Measurements from ENCODE around the gene LRRK2.

The LRRK2 gene

GRCh38 chr12:40225337-40225983, 663 bp downstream of the LRRK2 start:
- Histone ChIP-seq H2AFZ (peak overlapping the region; percentile 79), H3K79me2 (peaks cover 9% of the 10 kb centered on the region), H3K27me3 (ENCODE audit: control insufficient read depth, insufficient read depth, low read length) (no peaks in the 10 kb centered on the region), H3K4me3 (ENCODE audit: low read depth, low read length) (peak overlapping the region; percentile 70), H3K9me3 (ENCODE audit: control insufficient read depth, low read length) (no peaks in the 10 kb centered on the region), H3K4me2 (ENCODE audit: low read length) (peak overlapping the region; percentile 73), H3K36me3 (ENCODE audit: control insufficient read depth, insufficient read depth, low read length) (no peaks in the 10 kb centered on the region), H3K4me1 (no peaks in the 10 kb centered on the region), H3K9ac (peak overlapping the region; percentile 94), H3K27ac (peak overlapping the region; percentile 96)
- no peak for TF ChIP-seq CTCF (IDR thresholded peaks at IDR 0.05)

- Histone ChIP-seq H3K4me2 (ENCODE audit: low read length) (peak overlapping the region; percentile 73), H3K9ac (no peak overlapping the region), H3K4me1 (no peaks in the 10 kb centered on the region), H3K79me2 (peaks cover 9% of the 10 kb centered on the region), H3K9me3 (ENCODE audit: control insufficient read depth, low read length) (no peaks in the 10 kb centered on the region), H3K4me3 (ENCODE audit: low read depth, low read length) (peak overlapping the region; percentile 70), H3K36me3 (ENCODE audit: control insufficient read depth, insufficient read depth, low read length) (no peaks in the 10 kb centered on the region), H2AFZ (peak overlapping the region; percentile 79), H3K27ac (peak overlapping the region; percentile 96), H3K27me3 (ENCODE audit: control insufficient read depth, insufficient read depth, low read length) (no peaks in the 10 kb centered on the region)
- no peak for TF ChIP-seq CTCF (IDR thresholded peaks at IDR 0.05)
Measured at GRCh38 chr12:40225984-40226602, 1.3 kb downstream of the LRRK2 start.

GRCh38 chr12:40226705-40227104, 1.9 kb downstream of the LRRK2 start:
- Histone ChIP-seq H3K27me3 (ENCODE audit: control insufficient read depth, insufficient read depth, low read length) (no peaks in the 10 kb centered on the region), H3K9me3 (ENCODE audit: control insufficient read depth, low read length) (no peaks in the 10 kb centered on the region), H3K9ac (no peak overlapping the region), H3K4me3 (ENCODE audit: low read depth, low read length) (no peak overlapping the region), H2AFZ (peak overlapping the region; percentile 4), H3K36me3 (ENCODE audit: control insufficient read depth, insufficient read depth, low read length) (no peaks in the 10 kb centered on the region), H3K4me2 (ENCODE audit: low read length) (peak overlapping the region; percentile 73), H3K27ac (peak overlapping the region; percentile 96), H3K79me2 (peaks cover 9% of the 10 kb centered on the region), H3K4me1 (no peaks in the 10 kb centered on the region)
- no peak for TF ChIP-seq CTCF (IDR thresholded peaks at IDR 0.05)

- Histone ChIP-seq H3K9ac (no peak overlapping the region), H3K27ac (no peak overlapping the region), H3K4me1 (peaks cover 4% of the 10 kb centered on the region), H3K4me3 (ENCODE audit: low read depth, low read length) (no peak overlapping the region), H3K27me3 (ENCODE audit: control insufficient read depth, insufficient read depth, low read length) (no peaks in the 10 kb centered on the region), H3K79me2 (peaks cover 11% of the 10 kb centered on the region), H2AFZ (no peak overlapping the region), H3K36me3 (ENCODE audit: control insufficient read depth, insufficient read depth, low read length) (no peaks in the 10 kb centered on the region), H3K9me3 (ENCODE audit: control insufficient read depth, low read length) (no peaks in the 10 kb centered on the region), H3K4me2 (ENCODE audit: low read length) (no peak overlapping the region)
- no peak for TF ChIP-seq CTCF (IDR thresholded peaks at IDR 0.05)
Measured at GRCh38 chr12:40227447-40227846, 2.6 kb downstream of the LRRK2 start.

- Histone ChIP-seq H3K9ac (no peak overlapping the region), H3K79me2 (peaks cover 11% of the 10 kb centered on the region), H2AFZ (no peak overlapping the region), H3K27me3 (ENCODE audit: control insufficient read depth, insufficient read depth, low read length) (no peaks in the 10 kb centered on the region), H3K9me3 (ENCODE audit: control insufficient read depth, low read length) (no peaks in the 10 kb centered on the region), H3K4me1 (peaks cover 4% of the 10 kb centered on the region), H3K4me3 (ENCODE audit: low read depth, low read length) (no peak overlapping the region), H3K36me3 (ENCODE audit: control insufficient read depth, insufficient read depth, low read length) (no peaks in the 10 kb centered on the region), H3K27ac (no peak overlapping the region), H3K4me2 (ENCODE audit: low read length) (no peak overlapping the region)
- no peak for TF ChIP-seq CTCF (IDR thresholded peaks at IDR 0.05)
Measured at GRCh38 chr12:40228727-40229126, 3.9 kb downstream of the LRRK2 start.
